NCI-H146 treated with DMSO at 0.1 percent for 48 hours (cell line): ENCODE results near the gene MIPEP.

Experiments used
- DNase-seq: peaks from one replicate; lab custom pipeline; 2025; ENCODE audit not compliant: unreplicated experiment; lab: John Stamatoyannopoulos, UW

Gene MIPEP

GRCh38 chr13:23688336-23688735, 200.9 kb downstream of the MIPEP start:
- no peak for DNase-seq

GRCh38 chr13:23687614-23688013, 201.6 kb downstream of the MIPEP start:
- no peak for DNase-seq

- no peak for DNase-seq
Measured at GRCh38 chr13:23686948-23687347, 202.3 kb downstream of the MIPEP start.

GRCh38 chr13:23685416-23685815, 203.8 kb downstream of the MIPEP start:
- DNase-seq: no peak

- DNase-seq: no peak
Measured at GRCh38 chr13:23684647-23685046, 204.6 kb downstream of the MIPEP start.

- no peak for DNase-seq
Measured at GRCh38 chr13:23683084-23683483, 206.1 kb downstream of the MIPEP start.

- no peak for DNase-seq
Measured at GRCh38 chr13:23680845-23681669, 208.1 kb downstream of the MIPEP start.
